Fibroblast of the aortic adventitia (primary cell): ENCODE data around the gene ANKMY2. TPM values are rescaled to one million over a fixed set of nuclear protein-coding genes. Genes with fewer than 3 reads are reported as not detected.
"Not testable (repeated sequence)": the region's sequence is repeated elsewhere in the genome, so short reads cannot be mapped to it uniquely, and the experiment has no call there.

ENCODE experiments used
- DNase-seq: peaks from one replicate; pipeline ENCODE4 v3.0.0-alpha.2; 2010; ENCODE audit warnings: low read depth
- H3K4me3 ChIP-seq: 2 replicates; pipeline ENCODE4 v1.5.1; 2011; ENCODE audit warnings: low read depth, mild to moderate bottlenecking, control low read depth, low read length, moderate library complexity
- total RNA-seq: library from RNA; depleted of rRNA; stranded (reverse); fragments of >200 nt; gene quantifications from 2 replicates; pipeline ENCODE4 v1.2.3, GENCODE V29; 2012; ENCODE audit warnings: low replicate concordance
- TF ChIP-seq, protein P1 (sequence below): IDR thresholded peaks from 2 replicates; pipeline ENCODE4 v1.5.1; 2011; ENCODE audit warnings: mild to moderate bottlenecking, low read length, control low read depth, inconsistent platforms; ENCODE audit not compliant: insufficient read depth

Gene ANKMY2
- total RNA-seq, 1 donor: 30.2 TPM

DNA sequence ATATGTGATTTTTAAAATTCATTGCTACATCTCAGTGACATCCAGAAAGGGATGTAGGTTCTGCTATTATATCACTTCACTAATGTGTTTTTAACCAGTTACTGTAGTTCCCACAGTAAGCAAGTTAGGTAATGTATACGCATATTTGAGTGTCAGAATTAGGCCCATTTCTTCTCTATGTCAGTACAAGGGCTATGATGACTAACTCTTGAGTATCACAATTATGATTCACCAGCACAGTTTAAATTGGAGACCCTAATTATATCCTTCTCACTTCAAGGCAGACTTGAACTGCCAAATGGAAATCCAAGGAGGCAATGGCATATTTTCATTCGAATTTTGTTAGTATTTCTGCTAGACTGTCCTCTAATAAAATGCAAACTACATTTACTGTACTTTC lies 24.0 kb upstream of the ANKMY2 start:
- H3K4me3 ChIP-seq: no peak overlapping the region
- TF ChIP-seq, protein P1, sequence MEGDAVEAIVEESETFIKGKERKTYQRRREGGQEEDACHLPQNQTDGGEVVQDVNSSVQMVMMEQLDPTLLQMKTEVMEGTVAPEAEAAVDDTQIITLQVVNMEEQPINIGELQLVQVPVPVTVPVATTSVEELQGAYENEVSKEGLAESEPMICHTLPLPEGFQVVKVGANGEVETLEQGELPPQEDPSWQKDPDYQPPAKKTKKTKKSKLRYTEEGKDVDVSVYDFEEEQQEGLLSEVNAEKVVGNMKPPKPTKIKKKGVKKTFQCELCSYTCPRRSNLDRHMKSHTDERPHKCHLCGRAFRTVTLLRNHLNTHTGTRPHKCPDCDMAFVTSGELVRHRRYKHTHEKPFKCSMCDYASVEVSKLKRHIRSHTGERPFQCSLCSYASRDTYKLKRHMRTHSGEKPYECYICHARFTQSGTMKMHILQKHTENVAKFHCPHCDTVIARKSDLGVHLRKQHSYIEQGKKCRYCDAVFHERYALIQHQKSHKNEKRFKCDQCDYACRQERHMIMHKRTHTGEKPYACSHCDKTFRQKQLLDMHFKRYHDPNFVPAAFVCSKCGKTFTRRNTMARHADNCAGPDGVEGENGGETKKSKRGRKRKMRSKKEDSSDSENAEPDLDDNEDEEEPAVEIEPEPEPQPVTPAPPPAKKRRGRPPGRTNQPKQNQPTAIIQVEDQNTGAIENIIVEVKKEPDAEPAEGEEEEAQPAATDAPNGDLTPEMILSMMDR: no peak
- no peak for DNase-seq

DNA sequence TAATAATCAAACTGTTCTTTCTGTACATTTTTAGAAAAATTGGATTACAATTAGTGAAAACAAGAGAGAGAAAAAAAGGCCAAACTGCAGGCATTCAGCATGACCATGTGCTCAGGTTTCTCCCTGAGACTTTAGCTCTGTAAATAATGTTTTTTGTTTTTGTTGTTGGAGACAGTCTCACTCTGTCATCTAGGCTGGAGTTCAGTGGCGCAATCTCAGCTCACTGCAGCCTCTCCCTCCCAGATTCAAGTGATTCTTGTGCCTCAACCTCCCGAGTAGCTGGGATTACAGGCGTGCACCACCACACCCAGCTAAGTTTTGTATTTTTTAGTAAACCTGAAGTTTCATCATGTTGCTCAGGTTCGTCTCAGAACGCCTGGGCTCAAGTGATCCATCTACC lies 23.4 kb upstream of the ANKMY2 start:
- TF ChIP-seq, protein P1: no peak
- H3K4me3 ChIP-seq: no peak overlapping the region
- DNase-seq: no peak

DNA sequence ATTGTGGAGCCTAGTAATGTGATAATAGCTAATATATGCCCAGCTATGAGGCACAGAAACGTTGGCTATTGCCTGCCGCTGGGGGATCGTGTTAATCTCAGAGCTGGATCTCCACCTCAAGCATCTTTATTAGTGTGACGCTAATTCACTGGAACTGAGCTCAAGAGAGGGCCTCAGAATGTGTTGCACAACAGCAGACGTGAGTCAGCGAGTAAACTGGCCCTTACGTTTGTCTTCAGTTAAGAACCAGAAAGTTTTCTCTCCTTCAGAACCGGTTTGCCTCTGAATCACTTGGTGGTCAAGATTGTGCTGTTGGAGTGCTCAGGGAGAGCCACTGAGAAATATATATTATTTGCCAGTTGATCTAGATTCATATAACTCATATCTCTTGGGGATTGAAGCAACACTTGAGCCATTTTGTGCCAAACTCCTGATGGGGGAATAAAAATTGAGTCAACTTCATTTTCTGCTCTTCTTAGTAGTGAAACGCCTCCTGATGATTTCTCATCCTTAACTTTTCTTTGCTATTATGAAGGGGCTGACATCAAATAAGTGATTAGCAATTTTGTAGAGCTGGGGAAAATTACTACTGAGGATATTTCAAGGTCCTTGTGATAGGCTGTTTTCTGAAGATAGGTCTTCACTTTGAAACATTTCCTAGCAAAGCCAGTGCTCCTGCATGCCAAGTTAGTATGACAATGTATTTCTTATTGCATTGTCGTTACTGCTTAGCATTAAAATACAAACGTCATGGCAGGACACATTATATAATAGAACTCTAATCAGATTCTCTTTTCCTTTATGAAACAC lies 22.7 kb upstream of the ANKMY2 start:
- TF ChIP-seq, protein P1: peak; percentile 55
- peak; percentile 100 for DNase-seq
- no peak overlapping the region for H3K4me3 ChIP-seq

DNA sequence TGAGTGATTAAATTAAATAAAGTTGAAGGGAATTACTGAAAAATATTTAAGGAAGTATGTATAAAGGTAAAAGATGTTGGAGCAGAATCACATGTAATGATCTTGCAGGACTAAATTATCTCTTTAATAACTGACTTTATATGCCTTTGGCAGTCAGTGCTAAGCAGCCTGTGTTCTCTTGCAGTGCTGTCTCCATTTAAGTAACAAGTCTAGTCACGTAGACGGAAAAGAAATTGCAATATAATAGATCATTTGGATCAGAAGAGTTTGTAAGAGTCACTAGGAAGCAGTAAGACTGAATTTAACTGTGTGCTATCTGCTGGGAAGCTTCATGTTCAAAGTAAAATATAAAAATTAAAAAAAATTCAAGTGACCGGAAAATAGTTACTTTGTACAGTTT lies 21.8 kb upstream of the ANKMY2 start:
- no peak for DNase-seq
- H3K4me3 ChIP-seq: no peak overlapping the region
- TF ChIP-seq, protein P1: no peak

DNA sequence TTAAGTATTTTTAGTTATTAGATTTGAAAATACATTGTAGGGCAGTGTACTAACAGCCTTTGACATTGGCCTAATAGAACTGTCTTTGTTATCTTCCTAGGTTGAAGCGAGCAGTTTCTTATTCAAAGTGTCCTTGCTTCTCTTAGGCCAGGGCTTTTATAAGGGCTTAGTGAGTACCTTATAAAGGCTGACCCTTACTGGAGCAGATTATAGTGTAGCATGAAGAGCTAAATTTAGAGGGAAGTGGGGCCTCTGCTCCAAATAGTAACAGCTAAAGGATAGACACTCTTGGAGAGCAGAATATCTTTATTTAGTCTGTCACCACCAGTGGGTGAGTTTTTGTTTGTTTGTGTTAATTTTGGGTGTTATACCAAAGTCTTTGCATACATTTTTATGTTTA lies 16.4 kb upstream of the ANKMY2 start:
- TF ChIP-seq, protein P1: no peak
- no peak overlapping the region for H3K4me3 ChIP-seq
- DNase-seq: no peak

DNA sequence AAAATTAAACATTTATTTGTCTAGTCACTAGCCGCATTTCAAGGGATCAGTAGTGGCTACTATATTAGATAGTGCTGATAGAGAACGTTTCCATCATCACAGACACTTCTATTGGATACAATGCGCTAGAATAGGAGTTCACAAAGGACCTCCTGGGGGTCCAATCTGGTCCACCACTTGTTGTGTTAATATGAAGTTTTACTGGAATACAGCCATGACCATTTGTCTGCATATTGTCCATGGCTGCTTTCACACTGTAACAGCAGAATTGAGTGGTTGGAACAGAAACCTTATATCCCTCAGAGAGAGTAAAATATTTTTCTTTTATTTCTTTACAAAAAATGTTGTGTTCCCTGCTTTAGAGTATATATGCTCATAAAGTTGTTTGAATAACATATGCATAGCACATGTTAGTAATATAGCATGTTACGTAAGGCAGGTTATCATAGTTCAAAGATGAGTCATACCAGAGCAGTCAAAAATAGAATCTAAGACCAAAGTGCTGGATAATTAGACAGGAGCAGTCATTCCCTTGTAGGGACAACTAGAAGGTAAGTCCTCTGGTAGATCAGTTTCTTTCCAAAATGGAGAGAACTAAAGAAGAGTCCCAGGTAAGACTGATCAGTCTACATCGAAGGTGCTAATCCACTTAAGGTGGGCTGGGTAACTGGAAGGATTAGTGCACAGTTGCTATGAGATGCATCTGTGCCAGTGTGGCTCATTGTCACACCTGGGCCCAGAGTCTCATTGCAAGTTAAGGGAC lies 15.3 kb upstream of the ANKMY2 start:
- peak; percentile 67 for DNase-seq

DNA sequence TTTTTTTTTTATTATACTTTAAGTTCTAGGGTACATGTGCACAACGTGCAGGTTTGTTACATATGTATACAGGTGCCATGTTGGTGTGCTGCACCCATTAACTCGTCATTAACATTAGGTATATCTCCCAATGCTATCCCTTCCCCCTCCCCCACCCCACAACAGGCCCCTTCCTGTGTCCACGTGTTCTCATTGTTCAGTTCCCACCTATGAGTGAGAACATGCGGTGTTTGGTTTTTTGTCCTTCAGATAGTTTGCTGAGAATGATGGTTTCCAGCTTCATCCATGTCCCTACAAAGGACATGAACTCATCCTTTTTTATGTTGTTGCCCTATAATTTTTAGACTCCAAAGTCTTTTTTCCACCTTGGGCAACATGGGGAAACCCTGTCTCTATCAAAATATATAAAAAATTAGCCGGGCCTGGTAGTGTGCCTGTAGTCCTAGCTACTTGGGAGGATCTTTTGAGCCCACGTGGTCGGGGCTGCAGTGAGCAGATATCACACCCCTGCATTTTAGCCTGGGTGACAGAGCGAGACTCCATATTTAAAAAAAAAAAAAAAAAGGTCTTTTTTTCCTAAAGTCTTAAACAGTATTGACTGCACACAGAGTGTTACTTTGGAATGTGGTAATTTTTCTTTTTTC lies 14.4 kb upstream of the ANKMY2 start:
- H3K4me3 ChIP-seq, DNase-seq: not testable (repeated sequence)

More for the DNA sequence above, 15.3 kb upstream of the ANKMY2 start:
- no peak overlapping the region for H3K4me3 ChIP-seq
- TF ChIP-seq, protein P1: no peak
